HG03439 (cell line): Measurements from ENCODE around the gene PLEKHJ1.

Experiments used
- ATAC-seq: cut with Tn5 transposase; IDR thresholded peaks from one replicate; pipeline ENCODE4 v1.9.1; 2021; ENCODE audit warnings: mild to moderate bottlenecking, moderate library complexity; ENCODE audit not compliant: unreplicated experiment

PLEKHJ1 gene

GRCh38 chr19:2249880-2250765, 14.0 kb upstream of the PLEKHJ1 start:
- ATAC-seq = no peak

DNA sequence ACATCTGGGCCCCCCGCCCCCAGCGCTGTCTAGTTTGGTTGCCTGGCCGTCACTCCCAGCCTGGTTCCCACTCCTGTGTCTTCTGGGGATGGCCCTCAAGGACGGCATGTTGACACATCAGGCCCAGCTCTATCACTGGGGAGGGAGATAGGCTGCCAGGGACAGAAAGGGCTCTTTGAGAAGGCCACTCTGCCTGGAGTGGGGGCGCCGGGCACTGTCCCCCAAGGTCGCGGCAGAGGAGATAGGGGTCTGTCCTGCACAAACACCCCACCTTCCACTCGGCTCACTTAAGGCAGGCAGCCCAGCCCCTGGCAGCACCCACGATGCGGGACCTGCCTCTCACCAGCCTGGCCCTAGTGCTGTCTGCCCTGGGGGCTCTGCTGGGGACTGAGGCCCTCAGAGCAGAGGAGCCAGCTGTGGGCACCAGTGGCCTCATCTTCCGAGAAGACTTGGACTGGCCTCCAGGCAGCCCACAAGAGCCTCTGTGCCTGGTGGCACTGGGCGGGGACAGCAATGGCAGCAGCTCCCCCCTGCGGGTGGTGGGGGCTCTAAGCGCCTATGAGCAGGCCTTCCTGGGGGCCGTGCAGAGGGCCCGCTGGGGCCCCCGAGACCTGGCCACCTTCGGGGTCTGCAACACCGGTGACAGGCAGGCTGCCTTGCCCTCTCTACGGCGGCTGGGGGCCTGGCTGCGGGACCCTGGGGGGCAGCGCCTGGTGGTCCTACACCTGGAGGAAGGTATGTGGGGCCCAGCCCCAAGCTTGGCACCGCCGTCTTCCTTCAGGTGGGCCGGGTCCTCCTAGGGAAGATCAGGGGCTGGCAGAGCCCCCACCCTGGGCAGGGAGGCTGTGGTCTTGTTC, 13.1 kb upstream of the PLEKHJ1 start, which contains the start of gene AMH:
Gene AMH, plus strand, starts transcription at position 314 of the 857 bp plus-strand sequence. Its CDS starts 10 bp downstream, at position 324.
- no peak for ATAC-seq

- no peak for ATAC-seq
These were observed 12.2 kb upstream of the PLEKHJ1 start for GRCh38 chr19:2248136-2249009.

- no peak for ATAC-seq
These were observed 11.4 kb upstream of the PLEKHJ1 start for GRCh38 chr19:2247433-2248101.

GRCh38 chr19:2246801-2247361, 10.8 kb upstream of the PLEKHJ1 start:
- ATAC-seq = no peak

DNA sequence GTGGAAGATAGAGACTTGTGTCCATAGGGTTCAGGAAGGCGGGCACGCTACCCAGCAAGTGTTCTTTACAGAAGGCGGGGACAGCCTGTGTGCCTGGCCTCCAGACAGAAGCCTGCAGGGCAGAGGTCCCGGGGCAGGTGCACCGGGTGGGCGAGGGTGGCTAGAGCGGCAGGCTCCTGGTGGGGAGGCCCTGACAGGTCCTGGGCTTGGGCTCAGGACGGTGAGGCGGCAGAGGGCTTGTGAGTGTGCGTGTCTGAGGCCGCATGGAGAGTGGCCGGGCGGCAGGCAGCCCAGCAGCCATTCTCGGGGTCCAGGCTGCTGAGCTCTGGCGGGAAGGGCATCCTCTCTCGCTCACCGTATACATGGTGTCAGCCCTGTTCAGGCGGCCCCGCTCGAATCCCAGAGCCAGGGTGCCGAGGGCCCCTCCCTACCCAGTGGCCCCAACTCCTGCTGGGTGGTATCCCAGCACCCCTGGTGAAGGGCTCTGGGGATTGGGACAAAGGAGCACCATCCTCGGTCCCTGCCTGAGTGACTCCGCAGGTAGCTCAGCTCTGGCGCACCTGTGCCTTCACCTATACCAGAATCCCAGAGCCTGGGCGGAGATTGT, 10.0 kb upstream of the PLEKHJ1 start:
- no peak for ATAC-seq

- no peak for ATAC-seq
These were observed 9.1 kb upstream of the PLEKHJ1 start for GRCh38 chr19:2245273-2245672.

- ATAC-seq = no peak
These were observed 8.4 kb upstream of the PLEKHJ1 start for GRCh38 chr19:2244486-2244885.

- no peak for ATAC-seq
These were observed 7.9 kb upstream of the PLEKHJ1 start for GRCh38 chr19:2244125-2244411.

DNA sequence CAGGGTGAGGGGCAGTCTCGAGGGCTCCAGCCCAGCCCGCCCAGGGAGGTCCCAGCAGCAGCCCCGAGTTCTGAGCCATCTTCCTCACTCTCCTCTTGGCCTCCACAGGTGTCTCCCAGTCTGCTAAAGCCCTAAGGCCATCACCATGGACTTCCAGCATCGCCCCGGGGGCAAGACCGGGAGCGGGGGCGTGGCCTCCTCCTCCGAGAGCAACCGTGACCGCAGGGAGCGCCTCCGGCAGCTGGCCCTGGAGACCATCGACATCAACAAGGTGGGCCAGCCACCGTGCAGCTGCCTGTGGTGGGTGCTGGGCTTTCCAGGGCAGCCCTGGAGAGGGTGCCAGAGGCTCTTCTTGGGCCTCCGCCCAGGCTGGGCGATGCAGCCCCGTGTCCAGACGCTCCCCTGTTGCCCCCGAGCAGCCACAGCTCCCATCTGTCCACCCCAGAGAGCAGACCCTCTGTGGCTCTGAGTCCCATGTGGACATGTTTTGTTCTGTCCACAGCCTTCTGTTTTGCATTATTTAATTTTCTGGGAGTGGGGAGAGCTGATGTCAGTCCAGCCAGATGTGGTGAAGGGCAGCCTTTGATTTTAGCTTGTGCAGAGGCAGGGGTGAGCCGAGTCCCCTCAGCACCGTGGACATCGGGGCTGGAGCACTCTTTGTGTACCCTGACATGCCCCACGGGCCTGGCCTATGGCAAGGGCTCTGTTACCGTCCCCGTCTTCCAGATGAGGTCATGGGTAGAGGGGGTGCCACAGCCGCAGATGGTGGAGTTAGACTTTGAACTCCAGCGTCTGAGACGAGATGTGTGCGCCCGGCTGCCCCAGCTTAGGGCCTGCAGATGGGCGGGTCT, 7.4 kb upstream of the PLEKHJ1 start:
- ATAC-seq = no peak

GRCh38 chr19:2242816-2243215, 6.7 kb upstream of the PLEKHJ1 start:
- ATAC-seq = no peak

DNA sequence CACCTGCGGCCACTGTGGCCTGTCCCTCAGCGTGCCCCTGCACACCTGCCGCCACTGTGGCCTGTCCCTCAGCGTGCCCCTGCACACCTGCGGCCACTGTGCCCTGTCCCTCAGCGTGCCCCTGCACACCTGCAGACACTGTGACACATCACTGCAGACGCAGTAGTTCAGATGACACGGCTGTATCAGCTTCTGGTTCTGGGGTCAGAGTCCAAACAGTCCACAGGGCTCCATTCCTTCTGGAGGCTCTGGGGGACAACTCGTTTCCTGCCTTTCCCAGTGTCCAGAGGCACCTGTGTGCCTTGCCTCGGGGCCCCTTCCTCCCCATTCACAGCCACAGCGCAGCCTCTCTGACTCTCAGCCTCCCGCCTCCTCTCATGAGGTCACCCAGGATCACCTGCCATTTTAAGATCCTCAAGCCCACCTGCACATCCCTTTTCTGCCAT, 6.0 kb upstream of the PLEKHJ1 start:
- no peak for ATAC-seq

DNA sequence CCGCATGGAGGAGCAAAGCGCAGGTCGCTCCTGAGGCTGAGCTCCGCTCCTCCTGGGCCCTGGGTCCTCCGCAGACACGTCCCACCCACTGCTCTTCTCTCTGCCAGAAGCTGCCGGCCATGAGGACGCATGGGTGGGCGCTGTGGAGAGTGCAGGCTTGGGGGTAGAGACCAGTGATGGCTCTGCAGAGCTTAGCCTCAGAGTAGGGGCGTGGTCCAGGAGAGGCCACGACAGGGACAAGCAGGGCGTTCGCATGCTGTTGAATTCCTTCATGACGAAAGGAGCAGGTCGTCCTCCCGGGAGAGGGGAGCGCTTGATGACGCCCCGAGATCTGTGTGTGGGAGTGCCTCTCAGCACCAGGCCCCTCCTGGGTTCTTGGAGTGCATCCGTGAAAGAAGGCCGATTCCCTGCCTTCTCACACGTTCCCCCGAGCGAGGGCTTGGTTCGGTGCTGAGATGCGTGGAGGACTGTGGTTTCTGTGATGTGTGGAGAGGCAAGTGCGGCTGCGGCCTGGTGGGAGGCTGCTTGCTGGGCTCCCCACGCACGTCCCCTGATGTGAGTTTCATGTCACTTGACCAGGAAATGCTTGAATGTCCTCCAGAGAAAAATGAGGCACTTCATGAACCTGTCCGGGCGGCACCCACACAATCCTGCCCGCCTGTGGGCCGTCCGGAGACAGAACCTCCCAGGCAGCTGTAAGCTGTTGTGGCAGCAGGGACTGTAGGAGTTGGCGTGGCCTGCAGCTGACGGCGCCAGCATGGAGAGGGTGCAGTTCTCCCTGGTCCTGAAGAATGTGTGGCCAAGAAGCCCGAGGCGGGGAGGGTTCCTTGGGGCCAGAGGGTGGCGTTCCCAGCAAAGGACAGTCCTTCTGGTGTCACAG, 5.0 kb upstream of the PLEKHJ1 start:
- no peak for ATAC-seq

GRCh38 chr19:2239771-2240770, 3.9 kb upstream of the PLEKHJ1 start:
- ATAC-seq = no peak

DNA sequence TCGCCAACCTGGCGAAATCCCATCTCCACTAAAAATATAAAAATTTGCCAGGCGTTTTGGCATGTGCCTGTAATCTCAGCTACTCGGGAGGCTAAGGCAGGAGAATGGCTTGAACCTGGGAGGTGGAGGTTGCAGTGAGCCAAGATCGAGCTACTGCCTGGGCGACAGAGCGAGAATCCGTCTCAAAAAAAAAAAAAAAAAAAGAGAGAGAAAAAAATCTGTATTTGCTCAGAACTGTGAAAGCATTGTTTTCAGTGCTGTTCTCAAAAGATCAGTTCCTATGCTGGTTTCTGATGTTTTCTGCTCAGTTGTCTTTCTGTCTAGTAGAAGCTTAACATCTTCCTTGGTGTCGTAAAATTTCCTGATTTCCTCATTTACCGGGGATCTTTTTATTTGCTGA, 3.0 kb upstream of the PLEKHJ1 start:
- ATAC-seq = no peak

DNA sequence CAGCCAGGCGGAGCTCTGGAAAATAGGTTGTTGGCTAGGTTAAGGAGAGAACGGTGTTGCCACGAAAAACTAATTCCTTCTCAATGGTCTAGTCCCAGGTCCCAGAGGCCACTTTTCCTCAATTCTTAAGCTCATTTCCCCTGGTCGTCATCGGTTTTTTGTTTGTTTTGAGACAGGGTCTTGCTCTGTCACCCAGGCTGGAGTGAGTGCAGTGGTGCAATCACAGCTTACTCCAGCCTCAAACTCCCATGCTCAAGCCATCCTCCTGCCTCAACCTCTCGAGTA, 1.7 kb upstream of the PLEKHJ1 start:
- ATAC-seq = no peak
